HCT116 (cell line): Measurements from ENCODE around the gene DNMT3A. TPM values are rescaled to one million over a fixed set of nuclear protein-coding genes. Genes with fewer than 3 reads are reported as not detected.
A peak's percentile ranks its signal among the peaks of the same experiment; 100 is the strongest.

Source experiments
- ATAC-seq: fragments of 200-7000 bp; cut with Tn5 transposase; 2 replicates; pipeline ENCODE4 v1.9.1; 2020; ENCODE audit warnings: mild to moderate bottlenecking, moderate library complexity
- BruUV-seq: library from RNA; stranded (reverse); fragments of 400-500 nt; replicated peaks from 2 replicates; lab custom pipeline; 2021; lab: Mats Ljungman, UMichigan
- CTCF ChIA-PET: fragments of 300-600 bp; sonication (Branson Sonifier 250); formaldehyde crosslinking; loops from one replicate; lab custom pipeline; 2021; ENCODE audit warnings: antibody characterized with exemption; lab: Charles Lee
- POLR2A ChIA-PET: fragments of 300-600, 350-600 bp; sonication (Branson Sonifier 250); formaldehyde crosslinking; loops from one replicate; lab custom pipeline; 2021; ENCODE audit warnings: antibody characterized with exemption; lab: Charles Lee
- RAD21 ChIA-PET, 2 experiments: fragments of 300-600 bp; sonication (Branson Sonifier 250); formaldehyde crosslinking; loops; one replicate each; lab custom pipeline; 2023; ENCODE audit warnings: low total read pairs in 2 of 2; ENCODE audit not compliant: uncharacterized antibody in 2 of 2, unreplicated experiment in 2 of 2, low non-redundant PET in 1 of 2; lab: Charles Lee
- DNase-seq: peaks from one replicate; pipeline ENCODE4 v3.0.0-alpha.2; 2010; ENCODE audit warnings: low read depth, low spot score
- H2AFZ ChIP-seq: fragments of 200-600 bp; shearing (Covaris generic), sonication (generic); 2 replicates; pipeline ENCODE4 v1.6.1; 2017; ENCODE audit warnings: low read depth, mixed run types, mixed read lengths, antibody characterized with exemption, low read length; ENCODE audit not compliant: poor library complexity, severe bottlenecking
- H3K27ac ChIP-seq: 2 replicates; pipeline ENCODE4 v1.5.1; 2012; ENCODE audit warnings: low read depth, low read length
- H3K27me3 ChIP-seq: fragments of 200-600 bp; sonication (generic); 2 replicates; pipeline ENCODE4 v1.6.1; 2016; ENCODE audit warnings: mixed run types, low read length, mixed read lengths; ENCODE audit not compliant: insufficient read depth
- H3K36me3 ChIP-seq, 2 experiments: fragments of 200-500 bp in 1 of 2; fragments of 200-600 bp in 1 of 2; sonication (Bioruptor generic) in 1 of 2; sonication (generic) in 1 of 2; 2 replicates each; pipeline versions ENCODE4 v1.5.1 to v1.6.1; 2014 to 2016; ENCODE audit warnings: low read length in 2 of 2, inconsistent platforms in 1 of 2, mixed read lengths in 1 of 2, mixed run types in 1 of 2; ENCODE audit not compliant: insufficient read depth in 2 of 2, control insufficient read depth in 1 of 2
- H3K4me1 ChIP-seq, 2 experiments: fragments of 200-600 bp in 1 of 2; sonication (generic) in 1 of 2; 2 replicates each; pipeline versions ENCODE4 v1.5.1 to v1.6.1; 2012 to 2017; ENCODE audit warnings: low read length in 2 of 2, inconsistent platforms in 1 of 2, mild to moderate bottlenecking in 1 of 2, mixed read lengths in 1 of 2, mixed run types in 1 of 2, moderate library complexity in 1 of 2; ENCODE audit not compliant: insufficient read depth in 2 of 2, control insufficient read depth in 1 of 2
- H3K4me2 ChIP-seq: fragments of 200-600 bp; sonication (generic); 2 replicates; pipeline ENCODE4 v1.6.1; 2017; ENCODE audit warnings: mixed run types, low read length, mixed read lengths
- H3K4me3 ChIP-seq, 2 experiments: fragments of 200-600 bp in 1 of 2; sonication (generic) in 1 of 2; replicated peaks in 1 of 2; 2 replicates each; pipeline ENCODE4 v1.5.1; 2011 to 2016; ENCODE audit warnings: low read length in 2 of 2, control low read depth in 1 of 2, low read depth in 1 of 2, mild to moderate bottlenecking in 1 of 2, mixed read lengths in 1 of 2, mixed run types in 1 of 2
- H3K79me2 ChIP-seq: fragments of 200-600 bp; sonication (generic); 2 replicates; pipeline ENCODE4 v1.6.1; 2017; ENCODE audit warnings: mild to moderate bottlenecking, mixed run types, low read length, moderate library complexity, mixed read lengths; ENCODE audit not compliant: insufficient read depth
- H3K9ac ChIP-seq: fragments of 200-600 bp; sonication (generic); 2 replicates; pipeline ENCODE4 v1.6.1; 2016; ENCODE audit warnings: low read length, mixed read lengths
- H3K9me2 ChIP-seq: fragments of 200-600 bp; sonication (generic), shearing (Covaris generic); 2 replicates; pipeline ENCODE4 v1.6.1; 2017; ENCODE audit warnings: mixed run types, mild to moderate bottlenecking, moderate library complexity; ENCODE audit not compliant: insufficient read depth
- H3K9me3 ChIP-seq, 2 experiments: fragments of 200-500 bp in 1 of 2; fragments of 200-600 bp in 1 of 2; sonication (Bioruptor generic) in 1 of 2; sonication (generic) in 1 of 2; 2 replicates each; pipeline ENCODE4 v1.6.1; 2014 to 2017; ENCODE audit warnings: low read length in 2 of 2, mixed read lengths in 2 of 2, inconsistent platforms in 1 of 2, low read depth in 1 of 2, mild to moderate bottlenecking in 1 of 2, mixed run types in 1 of 2, moderate library complexity in 1 of 2; ENCODE audit not compliant: control insufficient read depth in 1 of 2, insufficient read depth in 1 of 2
- H4K20me1 ChIP-seq: fragments of 200-600 bp; sonication (generic), shearing (Covaris generic); 2 replicates; pipeline ENCODE4 v1.6.1; 2017; ENCODE audit warnings: mixed run types, mild to moderate bottlenecking, moderate library complexity; ENCODE audit not compliant: insufficient read depth
- ATF3 ChIP-seq: IDR thresholded peaks from 2 replicates; pipeline ENCODE4 v1.6.1; 2012
- CEBPB ChIP-seq: IDR thresholded peaks from 2 replicates; pipeline ENCODE4 v1.6.1; 2012; ENCODE audit warnings: low read depth
- CTCF ChIP-seq, 3 experiments: fragments of 200-600 bp in 1 of 3; sonication (generic) in 1 of 3; IDR thresholded peaks in 2 of 3; conservative IDR thresholded peaks in 1 of 3; 2 replicates each; pipeline ENCODE4 v1.5.1; 2012 to 2017; ENCODE audit warnings: low read depth in 2 of 3, low read length in 2 of 3, antibody characterized with exemption in 1 of 3, borderline replicate concordance in 1 of 3, control low read depth in 1 of 3, mild to moderate bottlenecking in 1 of 3, mixed read lengths in 1 of 3, mixed run types in 1 of 3, moderate library complexity in 1 of 3; ENCODE audit not compliant: insufficient read depth in 1 of 3
- EGR1 ChIP-seq: IDR thresholded peaks from 2 replicates; pipeline ENCODE4 v1.6.1; 2012; ENCODE audit warnings: low read depth
- ELF1 ChIP-seq: IDR thresholded peaks from 2 replicates; pipeline ENCODE4 v1.6.1; 2012; ENCODE audit warnings: low read depth, borderline replicate concordance
- EZH2 ChIP-seq: fragments of 200-600 bp; sonication (generic); IDR thresholded peaks from 2 replicates; pipeline ENCODE4 v1.6.1; 2017; ENCODE audit warnings: antibody characterized with exemption, mixed run types
- EZH2phosphoT487 ChIP-seq: fragments of 200-600 bp; IDR thresholded peaks from 2 replicates; pipeline ENCODE4 v1.6.1; 2018; ENCODE audit warnings: antibody characterized with exemption, borderline replicate concordance
- FOSL1 ChIP-seq: IDR thresholded peaks from 2 replicates; pipeline ENCODE4 v1.6.1; 2012; ENCODE audit warnings: low read depth
- JUND ChIP-seq: IDR thresholded peaks from 2 replicates; pipeline ENCODE4 v1.6.1; 2012
- MAX ChIP-seq: IDR thresholded peaks from 2 replicates; pipeline ENCODE4 v1.6.1; 2012
- POLR2A ChIP-seq: IDR thresholded peaks from 2 replicates; pipeline ENCODE4 v1.7.0; 2011; ENCODE audit warnings: borderline replicate concordance; ENCODE audit not compliant: insufficient read depth, insufficient read length; ENCODE audit errors: extremely low read depth
- POLR2AphosphoS5 ChIP-seq: IDR thresholded peaks from 2 replicates; pipeline ENCODE4 v1.6.1; 2011; ENCODE audit warnings: mild to moderate bottlenecking, low read depth, low read length, moderate library complexity
- RAD21 ChIP-seq: IDR thresholded peaks from 2 replicates; pipeline ENCODE4 v1.6.1; 2012; ENCODE audit warnings: low read depth, mild to moderate bottlenecking
- REST ChIP-seq: IDR thresholded peaks from 2 replicates; pipeline ENCODE4 v1.6.1; 2012; ENCODE audit warnings: low read depth
- SIN3A ChIP-seq: IDR thresholded peaks from 2 replicates; pipeline ENCODE4 v1.6.1; 2012; ENCODE audit warnings: low read depth
- SP1 ChIP-seq: IDR thresholded peaks from 2 replicates; pipeline ENCODE4 v1.6.1; 2012; ENCODE audit warnings: low read depth
- SRF ChIP-seq: IDR thresholded peaks from 2 replicates; pipeline ENCODE4 v1.6.1; 2012; ENCODE audit warnings: low read depth
- YY1 ChIP-seq: IDR thresholded peaks from 2 replicates; pipeline ENCODE4 v1.6.1; 2011; ENCODE audit warnings: low read length, low read depth, moderate library complexity, mild to moderate bottlenecking; ENCODE audit not compliant: insufficient replicate concordance; ENCODE audit errors: extremely low read depth
- ZBTB33 ChIP-seq: IDR thresholded peaks from 2 replicates; pipeline ENCODE4 v1.6.1; 2011; ENCODE audit warnings: mild to moderate bottlenecking, low read length, moderate library complexity; ENCODE audit not compliant: insufficient replicate concordance; ENCODE audit errors: extremely low read depth
- ZNF274 ChIP-seq: fragments of 200-500 bp; sonication (Bioruptor generic); IDR thresholded peaks from 2 replicates; pipeline ENCODE4 v1.6.1; 2014; ENCODE audit warnings: mild to moderate bottlenecking, low read depth, low read length, inconsistent platforms
- intact Hi-C: fragments of 100-400 bp; cut with micrococcal nuclease; formaldehyde crosslinking; loops from 2 replicates; pipeline ENCODE4 v1.10.0; 2022
- total RNA-seq: library from RNA; stranded (reverse); gene quantifications from one replicate; pipeline ENCODE4 v1.2.1, GENCODE V29; 2021; ENCODE audit not compliant: unreplicated experiment

DNMT3A gene
- total RNA-seq, 1 experiment from 2014 or later: 14.3 TPM

- intact Hi-C loops: no loop called here
- H3K9me3 ChIP-seq: no peaks in the 10 kb centered on the region
- H3K4me1 ChIP-seq: peaks cover 0 to 14% of the 10 kb centered on the region in 2 experiments; a peak in 2 of 4 replicates
- no TSS peak for BruUV-seq
- H3K27me3 ChIP-seq: no peaks in the 10 kb centered on the region
- peak overlapping the region; percentile 32 to 49 for H3K4me3 ChIP-seq
- ChIA-PET CTCF (interaction anchor here (0.6 to 2.6 kb wide), 17 partner anchors 9 to 302 kb away, joined by 3 to 54 read pairs (median 3); no protein-coding TSS in a partner anchor), POLR2A (interaction anchor here (1.1 to 1.4 kb wide), 2 partner anchors 10 to 11 kb away, joined by 3 to 4 read pairs; no protein-coding TSS in a partner anchor), RAD21 (interaction anchor here in 1 of 2 experiments (1.2 kb wide), 1 partner anchor 14 kb away, joined by 3 read pairs; no protein-coding TSS in a partner anchor)
- peak; percentile 80 for DNase-seq
- no peaks in the 10 kb centered on the region for H4K20me1 ChIP-seq
- no peaks in the 10 kb centered on the region for H3K79me2 ChIP-seq
- H3K27ac ChIP-seq: no peak overlapping the region
- no peaks in the 10 kb centered on the region for H3K36me3 ChIP-seq
- peak overlapping the region; percentile 46 for H3K9ac ChIP-seq
- peak; percentile 98 for ATAC-seq
- H3K4me2 ChIP-seq: peak overlapping the region; percentile 71
- H2AFZ ChIP-seq: peak overlapping the region; percentile 20
- H3K9me2 ChIP-seq: no peaks in the 10 kb centered on the region
- TF ChIP-seq ZBTB33: no peak
- TF ChIP-seq SIN3A: no peak
- TF ChIP-seq MAX: no peak
- TF ChIP-seq ELF1: no peak
- peak; percentile 94 for TF ChIP-seq POLR2AphosphoS5
- no peak for TF ChIP-seq RAD21
- TF ChIP-seq REST: no peak
- TF ChIP-seq POLR2A: peak; percentile 81
- TF ChIP-seq YY1: no peak
- TF ChIP-seq ATF3: no peak
- peak; percentile 60 for TF ChIP-seq SP1
- no peak for TF ChIP-seq SRF
- peak; percentile 48; the same call in 1 of the 2 replicates for TF ChIP-seq EGR1
- TF ChIP-seq FOSL1: no peak
- peak; percentile 74 to 96 (median 93) for TF ChIP-seq CTCF (IDR thresholded peaks at IDR 0.05 in 2 of 3, conservative IDR thresholded peaks at IDR 0.05 in 1 of 3; ENCODE audit: borderline replicate concordance in 1 of 3, insufficient read depth in 1 of 3, low read depth in 2 of 3, low read length in 2 of 3)
- no peak for TF ChIP-seq EZH2
- TF ChIP-seq JUND: no peak
- TF ChIP-seq CEBPB: no peak
- TF ChIP-seq ZNF274: no peak
- TF ChIP-seq EZH2phosphoT487: no peak
Observed at GRCh38 chr2:25362049-25362433, 20.3 kb upstream of the DNMT3A start.
